HG02981 (cell line): Measurements from ENCODE around the gene IWS1.

ENCODE experiments used
- ATAC-seq: cut with Tn5 transposase; IDR thresholded peaks from one replicate; pipeline ENCODE4 v1.9.1; 2021; ENCODE audit warnings: mild to moderate bottlenecking, moderate library complexity; ENCODE audit not compliant: unreplicated experiment

IWS1 gene

DNA sequence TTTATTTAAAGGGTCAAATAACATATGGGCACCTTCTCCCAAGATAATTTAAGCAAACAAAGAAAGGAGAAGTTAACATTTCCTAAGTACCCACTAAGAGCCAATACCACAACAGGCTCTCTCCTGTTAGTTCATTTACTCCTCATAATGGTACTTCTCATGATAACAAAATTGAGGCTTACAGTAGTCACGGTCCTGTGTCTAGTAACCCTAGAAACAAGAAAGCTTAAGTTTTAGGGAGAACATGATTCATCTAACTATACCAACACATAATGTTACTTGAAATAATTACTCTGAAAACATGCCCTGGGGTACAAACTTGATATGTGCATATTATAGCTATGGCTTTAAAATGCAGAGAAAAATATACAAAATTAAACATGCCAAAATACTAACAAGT is 19.8 kb downstream of the IWS1 start:
- no peak for ATAC-seq

DNA sequence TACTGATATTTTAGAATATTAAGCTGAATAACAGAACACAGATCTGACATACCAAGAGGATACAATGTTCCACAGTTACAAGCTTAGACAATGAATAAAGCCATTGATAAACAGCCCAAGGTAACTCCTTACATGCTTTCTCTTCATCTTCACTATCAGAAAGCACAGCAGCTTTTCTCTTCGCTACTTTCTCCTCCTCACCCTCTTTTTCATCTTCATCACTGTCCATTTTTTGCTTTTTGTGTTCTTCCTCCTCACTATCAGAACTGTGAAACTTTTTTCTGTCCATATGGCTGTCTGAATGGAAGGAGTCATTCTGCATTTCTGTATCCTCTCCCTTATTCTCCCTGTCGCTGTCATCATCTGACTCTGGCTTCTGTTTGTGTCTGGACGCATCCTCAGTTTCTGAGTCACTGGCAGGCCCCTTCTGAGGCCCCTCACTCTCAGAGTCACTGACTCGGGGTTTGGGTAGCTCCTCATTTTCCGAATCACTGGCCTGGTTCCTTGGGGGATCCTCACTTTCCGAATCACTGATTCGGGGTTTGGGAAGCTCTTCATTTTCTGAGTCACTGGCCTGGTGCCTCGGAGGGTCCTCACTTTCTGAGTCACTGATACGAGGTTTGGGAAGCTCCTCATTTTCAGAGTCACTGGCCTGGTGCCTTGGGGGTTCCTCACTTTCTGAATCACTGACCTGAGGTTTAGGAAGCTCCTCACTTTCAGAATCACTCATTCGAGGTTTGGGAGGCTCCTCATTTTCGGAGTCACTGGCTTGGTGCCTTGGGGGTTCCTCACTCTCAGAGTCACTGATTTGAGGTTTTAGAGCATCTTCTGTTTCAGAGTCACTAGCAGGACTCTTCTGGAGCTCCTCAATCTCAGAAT is 21.5 kb downstream of the IWS1 start:
- ATAC-seq, result no peak

DNA sequence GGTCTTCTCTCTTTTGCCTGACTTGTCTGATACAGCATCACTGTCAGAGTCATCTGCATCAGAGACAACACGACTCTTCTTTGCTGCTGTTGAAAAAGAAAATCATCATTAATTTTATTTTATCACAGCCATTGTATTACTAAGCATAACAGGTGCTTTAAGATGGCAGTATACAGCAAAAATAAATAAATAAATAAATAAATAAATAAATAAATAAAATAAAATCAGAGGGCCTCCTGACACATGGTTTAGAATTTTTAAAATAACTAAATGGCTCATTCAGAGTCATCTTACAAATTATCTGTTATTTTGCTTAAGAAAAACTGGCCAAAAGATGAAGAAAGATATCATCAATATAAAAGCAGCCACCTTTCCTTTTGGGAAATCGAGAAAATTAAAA is 22.8 kb downstream of the IWS1 start:
- ATAC-seq, result no peak

DNA sequence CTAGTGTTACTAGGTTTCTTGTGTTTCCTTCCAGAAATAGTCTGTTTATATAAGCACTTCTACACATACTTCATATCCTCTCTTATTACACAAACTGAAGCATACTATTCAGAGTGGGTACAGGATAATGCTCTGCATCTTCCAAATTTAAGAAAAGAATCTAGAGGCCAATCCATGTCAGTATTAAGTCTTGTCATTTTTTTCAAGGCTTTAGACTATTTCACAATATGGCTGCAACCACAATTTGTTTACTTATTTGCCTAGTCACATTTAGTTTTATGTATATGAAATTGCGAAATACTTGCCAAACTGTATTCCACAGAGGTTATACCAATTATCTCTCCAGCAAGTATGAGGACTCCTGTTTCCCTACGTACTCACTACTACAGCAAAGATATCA is 27.9 kb downstream of the IWS1 start:
- no peak for ATAC-seq

DNA sequence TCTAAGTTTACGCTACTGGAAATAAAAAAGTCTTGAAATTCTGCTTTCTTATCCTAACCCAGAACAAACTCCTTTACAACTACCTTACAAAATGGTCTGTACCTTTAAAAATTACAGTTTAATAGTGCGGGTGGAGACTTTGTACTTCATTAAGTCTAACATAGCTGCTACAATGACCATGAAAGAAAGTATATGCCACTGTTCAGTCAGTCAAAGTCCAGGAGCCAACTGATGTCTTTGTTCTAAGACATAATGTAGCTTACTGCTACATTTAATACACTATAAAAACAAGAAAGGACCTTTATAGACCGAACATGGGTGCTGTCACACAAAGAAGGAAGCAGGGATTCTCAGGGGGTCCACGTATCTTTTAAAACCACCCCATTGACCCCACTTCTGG is 36.0 kb downstream of the IWS1 start:
- ATAC-seq, result no peak

DNA sequence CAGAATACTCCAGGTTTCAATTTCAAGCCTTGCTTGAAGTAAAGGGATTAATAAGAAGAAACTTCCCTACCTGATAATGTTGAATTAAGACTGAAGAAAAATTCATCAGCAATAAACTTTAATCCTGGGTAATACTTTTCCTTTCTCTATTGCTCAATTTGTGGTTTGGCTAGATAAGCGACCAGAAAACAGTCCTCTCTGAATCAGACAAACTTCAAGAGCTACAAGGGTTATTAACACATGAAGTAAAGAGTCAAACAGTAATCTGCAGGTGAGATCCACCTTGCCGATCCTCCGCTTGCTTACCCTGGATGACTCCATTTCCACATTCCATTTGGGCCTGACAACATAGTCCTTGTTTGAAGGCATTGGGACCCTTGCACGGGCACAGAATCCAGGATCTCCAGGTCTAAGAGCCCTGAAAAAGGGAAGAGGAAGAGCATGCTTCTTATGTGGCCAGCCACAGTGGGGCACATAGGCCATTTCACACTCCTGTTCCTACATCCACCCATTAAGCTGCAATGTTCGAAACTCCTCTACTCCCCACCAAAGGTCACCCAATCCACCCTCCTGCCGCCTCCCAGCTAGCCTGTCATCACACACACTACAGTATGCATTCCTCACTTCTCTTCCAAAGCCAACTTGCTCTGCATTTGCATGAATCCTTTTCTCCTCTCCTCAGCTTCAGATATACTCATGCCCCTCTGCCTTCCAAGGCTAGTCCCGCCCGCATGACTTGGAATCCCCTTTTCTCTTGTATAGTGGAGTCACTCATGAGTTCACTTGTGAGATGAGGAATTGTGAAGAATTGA is 39.8 kb downstream of the IWS1 start:
- ATAC-seq, result no peak

DNA sequence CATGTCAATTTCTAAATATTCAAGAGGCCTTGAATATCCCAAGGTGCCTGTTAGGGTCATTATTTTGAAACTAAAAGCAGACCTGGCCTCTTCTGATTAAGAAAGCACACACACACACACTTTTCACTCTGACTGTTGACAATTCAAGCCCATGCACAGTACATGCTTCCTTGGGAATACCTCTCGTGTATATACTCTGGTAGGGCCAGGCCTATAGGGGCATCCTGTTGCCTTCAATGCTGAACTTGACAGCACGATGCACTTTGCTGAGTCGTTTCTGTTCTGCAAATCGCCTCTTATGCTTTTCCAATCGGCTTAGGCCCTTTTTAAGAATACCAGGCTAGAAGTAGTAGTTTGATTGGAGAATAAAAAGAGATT is 40.6 kb downstream of the IWS1 start:
- no peak for ATAC-seq

DNA sequence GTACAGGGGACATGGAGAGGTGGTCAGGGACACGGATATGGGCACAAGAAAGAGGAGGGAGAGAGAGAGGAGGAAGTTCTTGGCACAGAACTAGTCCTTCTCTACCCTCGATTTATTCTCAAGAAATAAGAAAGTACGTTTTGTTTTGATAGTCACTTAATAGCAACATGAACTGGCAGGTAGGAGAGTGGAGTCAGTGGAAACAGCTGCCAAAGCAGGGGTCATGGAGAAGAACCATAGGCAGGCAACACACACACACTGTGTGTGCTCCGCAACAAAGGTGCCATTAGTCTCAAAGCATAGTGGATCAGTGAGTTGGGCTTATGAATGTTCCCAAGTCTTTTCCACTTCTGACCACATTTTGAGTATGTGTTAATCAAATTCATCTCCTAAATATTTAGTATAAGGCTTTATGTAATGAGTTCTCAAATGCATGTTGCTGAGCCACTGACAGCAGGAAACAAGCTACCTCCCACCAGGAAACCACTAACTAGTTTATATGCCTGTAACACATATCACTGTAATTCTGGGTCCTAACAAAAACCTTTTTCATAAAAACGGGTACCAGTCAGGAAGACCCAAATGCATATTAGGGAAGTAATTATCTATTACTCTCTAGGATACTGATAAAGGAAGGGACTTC is 41.1 kb downstream of the IWS1 start:
- ATAC-seq, result no peak

DNA sequence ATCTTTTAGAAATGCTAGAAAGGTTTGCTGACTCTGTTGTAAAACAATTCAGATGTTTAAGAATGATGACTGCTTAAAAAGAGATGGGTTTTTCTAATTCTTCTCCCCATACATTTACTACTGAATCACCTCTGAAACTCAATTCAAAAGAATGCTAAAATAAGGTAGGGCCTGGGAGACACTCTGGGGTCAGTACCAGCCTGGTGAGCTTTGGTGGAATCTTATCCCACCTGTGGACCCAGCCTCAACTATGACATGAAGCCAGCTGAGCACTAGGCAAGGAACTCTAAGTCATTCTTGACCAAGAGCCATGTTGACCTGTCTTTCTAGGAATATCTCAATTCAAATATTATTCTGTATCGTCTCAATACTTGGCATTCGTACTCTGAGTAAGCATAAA is 44.3 kb downstream of the IWS1 start:
- ATAC-seq, result no peak

DNA sequence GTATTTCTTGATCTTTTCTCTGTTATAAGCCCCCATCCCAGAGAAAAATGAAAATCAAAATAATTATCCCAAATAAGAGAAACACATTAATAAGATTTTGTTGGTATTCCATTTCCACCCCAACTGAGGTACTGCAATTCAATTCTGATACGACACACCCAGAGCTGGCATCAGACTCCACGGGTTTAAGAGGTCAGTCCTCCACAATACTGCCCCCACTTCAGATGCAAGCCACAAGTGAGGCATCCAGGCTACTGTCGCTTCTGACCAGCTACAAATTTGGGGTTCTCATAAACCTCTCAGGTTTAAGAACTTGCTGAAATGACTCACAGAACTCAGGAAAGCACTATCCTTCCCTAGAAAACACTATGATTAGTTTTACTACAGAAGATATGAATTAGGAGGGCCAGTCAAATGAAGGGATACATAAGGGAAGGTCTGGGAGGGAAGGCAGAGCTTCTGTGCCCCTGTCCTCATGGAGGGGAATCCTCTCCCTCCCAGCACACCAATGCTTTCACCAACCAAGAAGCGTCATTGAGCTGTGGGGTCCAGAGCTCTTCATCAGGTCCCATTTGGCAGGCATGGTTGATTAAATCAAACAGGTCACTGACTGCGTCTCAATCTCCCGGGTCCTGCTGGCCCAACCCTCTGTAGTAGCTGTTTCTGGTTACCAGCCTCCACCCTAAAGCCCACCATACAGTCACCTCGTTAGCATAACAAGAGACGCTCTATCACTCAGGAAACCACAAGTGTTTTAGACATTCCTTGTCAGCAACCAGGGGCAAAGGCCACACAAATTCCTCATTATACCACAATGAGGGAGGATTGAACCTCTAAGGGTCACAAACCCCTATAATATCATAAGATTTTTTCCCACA is 46.2 kb downstream of the IWS1 start:
- ATAC-seq, result no peak

DNA sequence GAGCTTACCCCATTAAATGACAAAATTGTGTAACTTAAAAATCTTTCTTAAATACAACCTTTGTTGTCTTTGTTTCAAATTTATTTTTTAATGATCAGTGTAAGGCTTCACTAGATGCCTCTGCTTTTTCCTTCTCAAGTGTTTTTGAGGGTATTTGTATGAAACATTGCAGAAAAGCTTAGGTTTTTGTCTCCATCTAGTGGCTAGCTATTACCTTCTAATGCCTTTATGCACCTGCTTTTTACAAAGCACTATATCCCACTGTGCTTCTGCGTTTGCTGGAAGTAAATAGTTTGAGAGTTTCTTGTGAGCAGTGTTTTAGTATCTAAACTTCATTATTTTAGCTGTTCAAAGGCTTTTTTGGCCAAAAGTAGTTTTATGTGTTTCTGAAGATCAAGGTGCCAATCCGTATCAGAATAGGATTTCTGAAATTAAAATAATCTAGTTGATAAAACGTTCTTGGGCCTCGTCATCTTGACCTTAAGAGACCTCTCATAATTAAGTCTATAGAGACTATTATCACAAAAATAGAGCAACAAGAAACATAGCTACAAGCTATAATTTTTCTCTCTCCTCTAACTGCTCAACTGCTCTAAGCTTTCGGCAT is 47.0 kb downstream of the IWS1 start:
- ATAC-seq, result no peak

DNA sequence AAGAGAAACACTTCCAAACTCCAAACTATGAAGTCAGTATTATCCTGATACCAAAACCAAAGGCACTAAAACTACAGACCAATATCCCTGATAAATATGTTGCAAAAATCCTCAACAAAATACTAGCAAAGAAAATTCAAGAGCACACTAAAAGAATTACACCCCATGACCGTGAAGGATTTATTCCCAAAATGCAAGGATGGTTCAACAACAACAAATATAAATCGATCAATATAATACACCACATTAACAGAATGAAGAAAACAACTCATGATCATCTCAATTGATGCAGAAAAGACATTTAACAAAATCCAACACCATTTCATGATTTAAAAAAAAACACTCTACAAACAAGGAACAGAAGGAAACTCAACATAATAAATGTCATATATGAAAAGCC is 50.5 kb downstream of the IWS1 start:
- no peak for ATAC-seq

DNA sequence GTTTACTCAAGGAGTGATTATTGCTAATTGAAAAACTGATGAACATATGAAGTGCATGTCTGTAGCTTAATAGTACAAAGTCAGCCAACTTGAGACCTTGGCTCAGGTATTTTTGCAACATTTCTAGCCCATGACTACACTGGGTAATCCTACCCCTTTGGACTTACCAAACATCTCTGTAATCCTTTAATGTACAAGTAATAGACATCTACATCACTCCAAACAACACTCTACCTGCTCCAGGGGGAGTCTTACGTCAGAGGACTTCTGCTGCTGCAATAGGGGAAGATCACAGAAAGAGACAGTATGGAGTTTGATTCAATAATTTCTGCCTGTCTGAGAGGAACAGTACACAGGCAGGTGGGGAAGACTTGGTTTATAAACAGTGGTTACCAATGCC is 54.0 kb downstream of the IWS1 start:
- no peak for ATAC-seq

DNA sequence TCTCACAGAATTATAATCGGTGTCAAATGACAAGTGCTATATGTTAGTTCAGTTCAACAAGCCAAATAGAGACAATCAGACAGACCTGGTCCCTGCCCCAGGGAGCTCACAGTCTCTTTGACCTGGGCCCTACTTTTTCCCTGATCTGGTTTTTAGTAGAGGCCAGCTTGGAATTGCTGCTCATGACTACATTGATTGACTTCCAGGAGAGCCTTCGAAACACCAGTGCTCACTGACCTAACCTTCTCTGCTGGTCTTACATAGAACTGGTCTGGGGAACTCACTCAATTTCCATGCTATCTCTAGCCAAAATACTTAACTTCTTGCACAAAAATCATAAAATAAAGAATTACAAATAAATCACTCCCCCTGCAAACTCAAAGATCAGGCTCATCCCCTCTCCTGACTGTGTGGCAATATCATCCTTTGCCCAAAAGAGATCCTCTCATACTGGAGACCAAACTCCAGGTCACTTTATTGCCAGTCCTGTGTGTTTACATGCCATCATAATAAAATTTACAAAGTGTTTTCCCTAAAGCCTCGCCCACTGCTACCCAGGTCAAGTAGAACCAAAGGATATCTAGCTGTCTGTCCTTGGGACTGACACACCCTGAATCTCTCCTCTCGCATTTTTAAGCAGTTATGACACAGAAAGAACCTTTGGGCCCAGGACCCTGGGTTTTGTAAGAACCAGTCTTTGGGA is 54.9 kb downstream of the IWS1 start:
- no peak for ATAC-seq

DNA sequence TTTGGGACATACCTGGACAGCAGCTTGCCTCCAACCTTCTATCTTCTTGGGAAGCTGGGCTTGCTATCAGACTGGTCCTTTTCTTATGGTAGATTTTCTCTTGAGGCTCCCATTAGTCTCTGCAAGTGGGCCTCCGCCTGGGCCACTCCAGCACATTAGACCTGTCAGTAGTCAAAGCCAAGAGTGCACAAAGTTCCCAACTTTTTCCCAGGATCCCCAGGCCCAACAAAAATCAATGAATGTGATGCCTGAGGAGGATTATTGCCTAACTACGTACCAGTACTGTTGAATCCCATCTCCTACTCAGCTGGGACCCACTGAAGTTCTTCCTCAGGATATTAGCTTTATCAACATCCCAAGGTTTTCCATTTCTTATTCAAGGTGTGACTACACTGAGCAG is 56.3 kb downstream of the IWS1 start:
- ATAC-seq, result no peak

DNA sequence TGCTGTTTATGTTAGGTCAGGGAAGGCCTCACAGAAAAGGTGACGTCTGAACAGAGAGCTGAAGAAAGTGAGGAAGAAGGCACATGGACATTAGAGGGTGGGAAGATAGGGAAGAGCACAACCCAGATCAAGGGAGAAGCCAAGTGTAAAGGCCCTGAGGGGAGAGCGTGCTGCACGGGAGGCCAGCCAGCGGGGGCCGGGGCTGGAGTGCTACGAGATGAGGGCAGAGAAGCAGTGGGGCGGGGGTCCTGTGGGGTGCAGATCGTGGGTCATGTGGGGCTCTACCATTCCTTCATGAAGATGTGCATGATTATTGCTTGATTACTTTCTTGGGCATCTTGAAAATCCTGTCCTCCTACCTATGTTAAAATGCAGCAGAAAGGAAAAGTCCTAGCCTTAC is 57.2 kb downstream of the IWS1 start:
- no peak for ATAC-seq

DNA sequence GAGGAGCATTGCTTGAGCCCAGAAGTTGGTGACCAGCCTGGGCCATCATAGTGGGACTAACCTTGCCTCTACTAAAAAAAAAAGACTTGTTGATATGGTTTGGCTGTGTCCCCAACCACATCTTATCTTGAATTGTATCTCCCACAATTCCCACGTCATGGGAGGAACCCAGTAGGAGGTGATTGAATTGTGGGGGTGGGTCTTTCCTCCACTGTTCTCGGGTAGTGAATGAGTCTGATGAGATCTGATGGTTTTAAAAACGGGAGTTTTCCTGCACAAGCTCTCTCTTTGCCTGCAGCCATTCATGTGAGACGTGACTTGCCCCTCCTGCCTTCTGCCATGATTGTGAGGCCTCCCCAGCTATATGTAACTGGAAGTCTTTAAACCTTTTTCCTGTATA is 61.0 kb downstream of the IWS1 start:
- no peak for ATAC-seq

DNA sequence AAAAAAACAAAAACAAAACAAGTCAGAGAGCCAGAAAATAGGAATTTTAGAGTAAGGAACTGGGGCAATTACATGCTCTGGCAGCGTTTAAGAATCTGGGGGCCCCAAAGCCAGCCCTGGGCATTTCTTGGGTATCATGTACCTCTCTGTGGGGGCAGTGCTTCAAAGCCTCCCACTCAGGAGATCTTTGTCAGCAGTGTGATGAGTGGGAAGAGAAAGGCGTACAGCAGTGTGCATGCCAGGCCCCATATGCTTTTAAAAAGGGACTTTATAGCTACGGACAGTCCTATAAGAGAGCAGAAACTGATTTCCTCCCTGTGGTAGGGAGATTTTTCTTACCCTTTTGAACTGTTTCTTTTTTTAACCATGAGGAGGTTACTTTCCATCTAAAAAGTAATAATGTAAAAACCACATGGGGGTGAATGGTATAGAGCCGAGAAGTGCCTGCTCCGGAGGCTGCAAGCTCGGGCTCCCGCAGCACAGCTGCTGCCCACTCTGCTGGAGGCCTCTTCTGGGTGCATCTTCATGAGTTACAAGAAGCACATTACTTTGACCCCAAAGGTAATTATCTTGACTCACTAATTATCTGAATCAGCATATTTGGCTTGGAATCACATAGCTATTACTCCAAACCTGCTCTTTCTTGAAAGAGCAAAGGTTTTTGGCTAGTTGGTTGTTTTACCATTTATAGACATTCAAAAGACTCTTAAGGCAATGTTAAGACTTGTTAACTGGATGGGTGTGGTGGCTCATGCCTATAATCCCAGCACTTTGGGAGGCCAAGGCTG is 61.6 kb downstream of the IWS1 start:
- no peak for ATAC-seq
